DND-41 (cell line): ENCODE data around the gene SLC25A34.

ENCODE experiments used
- EZH2 ChIP-seq: IDR thresholded peaks from 3 replicates; pipeline ENCODE4 v1.6.1; 2012; ENCODE audit warnings: borderline replicate concordance, low read depth, mild to moderate bottlenecking, moderate library complexity, low read length, inconsistent platforms; ENCODE audit not compliant: severe bottlenecking
- TF ChIP-seq, protein P1 (sequence below): IDR thresholded peaks from 2 replicates; pipeline ENCODE4 v1.5.1; 2012; ENCODE audit warnings: borderline replicate concordance, low read length, moderate library complexity, mild to moderate bottlenecking; ENCODE audit not compliant: poor library complexity, severe bottlenecking; ENCODE audit errors: extremely low read depth

DNA sequence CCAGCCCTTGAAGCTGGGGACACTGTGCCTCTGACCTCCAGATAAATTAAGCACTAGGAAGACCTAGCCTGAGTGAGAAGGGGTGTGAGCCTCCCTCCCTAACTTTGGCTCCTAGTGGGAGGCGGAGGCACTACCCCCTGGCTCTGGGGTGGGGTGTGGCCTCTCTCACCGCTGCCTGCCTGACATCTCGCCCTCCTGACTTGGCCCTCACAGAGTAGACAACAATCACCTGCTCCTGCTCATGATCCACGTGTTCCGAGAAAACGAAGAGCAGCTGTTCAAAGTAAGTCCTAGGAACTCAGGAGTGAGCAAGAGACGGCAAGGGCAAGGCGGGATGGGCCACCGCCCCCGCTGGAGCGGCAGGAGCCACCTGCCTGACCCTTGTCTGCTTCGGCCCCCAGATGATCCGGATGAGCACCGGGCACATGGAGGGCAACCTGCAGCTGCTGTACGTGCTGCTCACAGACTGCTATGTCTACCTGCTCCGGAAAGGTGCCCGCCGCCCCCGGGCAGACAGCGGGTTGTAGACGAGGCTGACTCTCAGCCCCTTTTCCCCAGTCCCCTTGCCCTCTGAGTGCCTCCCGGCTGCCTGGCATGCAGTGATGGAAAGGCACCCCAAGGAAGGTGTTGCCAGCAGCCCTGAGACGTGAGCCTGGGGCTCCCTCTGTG lies 8.1 kb upstream of the SLC25A34 start:
- TF ChIP-seq, protein P1, sequence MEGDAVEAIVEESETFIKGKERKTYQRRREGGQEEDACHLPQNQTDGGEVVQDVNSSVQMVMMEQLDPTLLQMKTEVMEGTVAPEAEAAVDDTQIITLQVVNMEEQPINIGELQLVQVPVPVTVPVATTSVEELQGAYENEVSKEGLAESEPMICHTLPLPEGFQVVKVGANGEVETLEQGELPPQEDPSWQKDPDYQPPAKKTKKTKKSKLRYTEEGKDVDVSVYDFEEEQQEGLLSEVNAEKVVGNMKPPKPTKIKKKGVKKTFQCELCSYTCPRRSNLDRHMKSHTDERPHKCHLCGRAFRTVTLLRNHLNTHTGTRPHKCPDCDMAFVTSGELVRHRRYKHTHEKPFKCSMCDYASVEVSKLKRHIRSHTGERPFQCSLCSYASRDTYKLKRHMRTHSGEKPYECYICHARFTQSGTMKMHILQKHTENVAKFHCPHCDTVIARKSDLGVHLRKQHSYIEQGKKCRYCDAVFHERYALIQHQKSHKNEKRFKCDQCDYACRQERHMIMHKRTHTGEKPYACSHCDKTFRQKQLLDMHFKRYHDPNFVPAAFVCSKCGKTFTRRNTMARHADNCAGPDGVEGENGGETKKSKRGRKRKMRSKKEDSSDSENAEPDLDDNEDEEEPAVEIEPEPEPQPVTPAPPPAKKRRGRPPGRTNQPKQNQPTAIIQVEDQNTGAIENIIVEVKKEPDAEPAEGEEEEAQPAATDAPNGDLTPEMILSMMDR, result no peak
- no peak for TF ChIP-seq EZH2
